ENCODE results near the gene PPP1R10.
A peak's percentile ranks its signal among the peaks of the same experiment; 100 is the strongest.

PPP1R10 gene

GRCh38 chr6:30570740-30571074 is 46.3 kb downstream of the PPP1R10 start:
- TF ChIP-seq CTCF (IDR thresholded peaks at IDR 0.05; ENCODE audit: control insufficient read depth, extremely low read depth, insufficient read depth): no peak
- peak overlapping the region; percentile 84 for H3K4me3 ChIP-seq (ENCODE audit: low read depth, low read length)
- no peak for DNase-seq (ENCODE audit: low read depth)

GRCh38 chr6:30570263-30570662 is 46.8 kb downstream of the PPP1R10 start:
- peak overlapping the region; percentile 84 for H3K4me3 ChIP-seq (ENCODE audit: low read depth, low read length)
- DNase-seq (ENCODE audit: low read depth): no peak

GRCh38 chr6:30568245-30568644 is 48.8 kb downstream of the PPP1R10 start:
- no peak overlapping the region for H3K4me3 ChIP-seq (ENCODE audit: low read depth, low read length)
- TF ChIP-seq CTCF (IDR thresholded peaks at IDR 0.05; ENCODE audit: control insufficient read depth, extremely low read depth, insufficient read depth): no peak
- no peak for DNase-seq (ENCODE audit: low read depth)

More at GRCh38 chr6:30570263-30570662, 46.8 kb downstream of the PPP1R10 start:
- TF ChIP-seq CTCF (IDR thresholded peaks at IDR 0.05; ENCODE audit: control insufficient read depth, extremely low read depth, insufficient read depth): no peak

DNA sequence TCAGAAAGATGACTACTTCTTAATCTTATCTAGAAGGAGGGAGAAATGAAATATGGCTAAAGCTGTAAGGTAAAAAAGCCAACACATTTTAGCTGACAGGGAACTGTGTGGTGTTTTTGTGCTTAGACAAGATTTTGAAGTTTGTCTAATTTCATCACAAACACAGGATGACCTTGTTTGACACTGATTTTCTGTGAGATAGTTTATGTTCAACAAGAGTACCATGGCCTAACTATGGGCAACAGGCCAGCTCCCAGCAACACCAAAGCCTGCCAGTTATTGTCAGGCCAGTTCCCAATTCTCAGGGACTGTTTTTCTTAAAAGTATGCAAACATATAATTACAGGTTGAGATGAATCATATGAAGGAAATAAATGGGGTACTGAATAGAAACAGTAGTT is 51.3 kb downstream of the PPP1R10 start:
- no peak overlapping the region for H3K4me3 ChIP-seq (ENCODE audit: low read depth, low read length)
- DNase-seq (ENCODE audit: low read depth): peak; percentile 49
- TF ChIP-seq CTCF (IDR thresholded peaks at IDR 0.05; ENCODE audit: control insufficient read depth, extremely low read depth, insufficient read depth): no peak

- no peak for DNase-seq (ENCODE audit: low read depth)
- no peak overlapping the region for H3K4me3 ChIP-seq (ENCODE audit: low read depth, low read length)
- TF ChIP-seq CTCF (IDR thresholded peaks at IDR 0.05; ENCODE audit: control insufficient read depth, extremely low read depth, insufficient read depth): no peak
These were observed 52.9 kb downstream of the PPP1R10 start for GRCh38 chr6:30564114-30564513.

GRCh38 chr6:30562470-30563425 is 54.3 kb downstream of the PPP1R10 start:
- no peak overlapping the region for H3K4me3 ChIP-seq (ENCODE audit: low read depth, low read length)
- TF ChIP-seq CTCF (IDR thresholded peaks at IDR 0.05; ENCODE audit: control insufficient read depth, extremely low read depth, insufficient read depth): no peak
- DNase-seq (ENCODE audit: low read depth): no peak
